Measurements from ENCODE around the gene SERPINA9.

Gene SERPINA9

DNA sequence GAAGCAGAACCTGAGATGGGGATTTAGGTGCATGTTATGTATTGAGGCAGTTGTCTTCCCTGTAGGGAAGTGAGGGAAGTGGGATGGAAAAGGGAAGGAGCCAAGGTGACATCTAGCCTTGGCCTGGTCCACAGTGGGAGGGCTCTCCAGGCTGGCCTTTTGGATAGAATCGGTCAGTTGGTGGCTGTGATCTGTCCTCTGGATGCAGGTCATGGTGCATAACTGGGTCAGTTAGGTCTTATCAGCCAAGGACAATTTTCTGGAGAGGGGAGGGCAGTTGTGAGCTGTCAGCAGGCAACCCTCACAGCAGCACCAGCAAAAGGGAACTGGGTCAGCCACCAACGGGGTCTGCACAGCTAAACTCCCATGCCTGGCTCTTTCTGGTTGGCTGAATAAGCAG lies 23.7 kb upstream of the SERPINA9 start:
- no peaks in the 10 kb centered on the region for H3K27me3 ChIP-seq (replicated peaks; ENCODE audit: control insufficient read depth, insufficient read depth, low read length)
- no peak overlapping the region for H3K4me3 ChIP-seq (replicated peaks; ENCODE audit: low read depth, low read length)
- TF ChIP-seq, protein P1, sequence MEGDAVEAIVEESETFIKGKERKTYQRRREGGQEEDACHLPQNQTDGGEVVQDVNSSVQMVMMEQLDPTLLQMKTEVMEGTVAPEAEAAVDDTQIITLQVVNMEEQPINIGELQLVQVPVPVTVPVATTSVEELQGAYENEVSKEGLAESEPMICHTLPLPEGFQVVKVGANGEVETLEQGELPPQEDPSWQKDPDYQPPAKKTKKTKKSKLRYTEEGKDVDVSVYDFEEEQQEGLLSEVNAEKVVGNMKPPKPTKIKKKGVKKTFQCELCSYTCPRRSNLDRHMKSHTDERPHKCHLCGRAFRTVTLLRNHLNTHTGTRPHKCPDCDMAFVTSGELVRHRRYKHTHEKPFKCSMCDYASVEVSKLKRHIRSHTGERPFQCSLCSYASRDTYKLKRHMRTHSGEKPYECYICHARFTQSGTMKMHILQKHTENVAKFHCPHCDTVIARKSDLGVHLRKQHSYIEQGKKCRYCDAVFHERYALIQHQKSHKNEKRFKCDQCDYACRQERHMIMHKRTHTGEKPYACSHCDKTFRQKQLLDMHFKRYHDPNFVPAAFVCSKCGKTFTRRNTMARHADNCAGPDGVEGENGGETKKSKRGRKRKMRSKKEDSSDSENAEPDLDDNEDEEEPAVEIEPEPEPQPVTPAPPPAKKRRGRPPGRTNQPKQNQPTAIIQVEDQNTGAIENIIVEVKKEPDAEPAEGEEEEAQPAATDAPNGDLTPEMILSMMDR (IDR thresholded peaks at IDR 0.05; ENCODE audit: insufficient read depth, low read length, poor library complexity, severe bottlenecking) = no peak

GRCh38 chr14:94498215-94498614 lies 22.2 kb upstream of the SERPINA9 start:
- no peak for DNase-seq (ENCODE audit: extremely low read depth, insufficient read length)
- Histone ChIP-seq H3K4me3 (replicated peaks; ENCODE audit: low read depth, low read length) (no peak overlapping the region), H3K27me3 (replicated peaks; ENCODE audit: control insufficient read depth, insufficient read depth, low read length) (no peaks in the 10 kb centered on the region), H3K36me3 (ENCODE audit: control insufficient read depth, insufficient read depth, low read length) (no peaks in the 10 kb centered on the region)
- TF ChIP-seq, protein P1 (IDR thresholded peaks at IDR 0.05; ENCODE audit: insufficient read depth, low read length, poor library complexity, severe bottlenecking) = no peak

More for the DNA sequence above, 23.7 kb upstream of the SERPINA9 start:
- DNase-seq (ENCODE audit: extremely low read depth, insufficient read length) = no peak
- H3K36me3 ChIP-seq (ENCODE audit: control insufficient read depth, insufficient read depth, low read length) = no peaks in the 10 kb centered on the region

GRCh38 chr14:94494085-94494484 lies 18.1 kb upstream of the SERPINA9 start:
- Histone ChIP-seq H3K36me3 (ENCODE audit: control insufficient read depth, insufficient read depth, low read length) (no peaks in the 10 kb centered on the region), H3K4me3 (replicated peaks; ENCODE audit: low read depth, low read length) (no peak overlapping the region), H3K27me3 (replicated peaks; ENCODE audit: control insufficient read depth, insufficient read depth, low read length) (no peaks in the 10 kb centered on the region)
- TF ChIP-seq, protein P1 (IDR thresholded peaks at IDR 0.05; ENCODE audit: insufficient read depth, low read length, poor library complexity, severe bottlenecking) = no peak
- DNase-seq (ENCODE audit: extremely low read depth, insufficient read length) = no peak

GRCh38 chr14:94491511-94491910 lies 15.5 kb upstream of the SERPINA9 start:
- Histone ChIP-seq H3K27me3 (replicated peaks; ENCODE audit: control insufficient read depth, insufficient read depth, low read length) (no peaks in the 10 kb centered on the region), H3K4me3 (replicated peaks; ENCODE audit: low read depth, low read length) (no peak overlapping the region), H3K36me3 (ENCODE audit: control insufficient read depth, insufficient read depth, low read length) (no peaks in the 10 kb centered on the region)
- TF ChIP-seq, protein P1 (IDR thresholded peaks at IDR 0.05; ENCODE audit: insufficient read depth, low read length, poor library complexity, severe bottlenecking) = no peak
- DNase-seq (ENCODE audit: extremely low read depth, insufficient read length) = no peak

DNA sequence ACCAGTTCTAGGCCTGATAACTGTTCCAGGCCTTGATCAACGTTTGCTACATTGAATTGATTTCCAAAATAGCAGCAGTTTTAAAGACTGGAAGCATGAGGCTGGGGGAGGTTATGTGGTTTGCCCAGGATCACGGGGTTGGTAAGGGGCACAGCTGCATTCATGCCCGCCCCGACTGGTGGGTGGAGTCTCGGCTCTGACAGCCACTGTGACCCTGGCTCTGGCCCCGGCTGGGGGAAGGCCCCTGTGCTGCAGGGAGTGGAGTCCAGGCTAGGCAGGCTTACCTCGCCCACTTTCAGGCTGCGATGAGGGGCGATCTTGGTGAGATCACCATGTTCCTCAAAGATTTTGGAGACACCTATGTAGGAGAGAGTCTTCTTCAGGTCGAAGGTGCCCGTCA lies 13.3 kb upstream of the SERPINA9 start:
- no peak for DNase-seq (ENCODE audit: extremely low read depth, insufficient read length)
- H3K4me3 ChIP-seq (replicated peaks; ENCODE audit: low read depth, low read length) = no peak overlapping the region
- H3K36me3 ChIP-seq (ENCODE audit: control insufficient read depth, insufficient read depth, low read length) = no peaks in the 10 kb centered on the region
- no peaks in the 10 kb centered on the region for H3K27me3 ChIP-seq (replicated peaks; ENCODE audit: control insufficient read depth, insufficient read depth, low read length)
- TF ChIP-seq, protein P1 (IDR thresholded peaks at IDR 0.05; ENCODE audit: insufficient read depth, low read length, poor library complexity, severe bottlenecking) = no peak

- TF ChIP-seq, protein P1 (IDR thresholded peaks at IDR 0.05; ENCODE audit: insufficient read depth, low read length, poor library complexity, severe bottlenecking) = no peak
- DNase-seq (ENCODE audit: extremely low read depth, insufficient read length) = no peak
- no peaks in the 10 kb centered on the region for H3K27me3 ChIP-seq (replicated peaks; ENCODE audit: control insufficient read depth, insufficient read depth, low read length)
- no peak overlapping the region for H3K4me3 ChIP-seq (replicated peaks; ENCODE audit: low read depth, low read length)
- H3K36me3 ChIP-seq (ENCODE audit: control insufficient read depth, insufficient read depth, low read length) = no peaks in the 10 kb centered on the region
These were observed 10.9 kb upstream of the SERPINA9 start for GRCh38 chr14:94486883-94487282.

All from GM06990 (cell line).